NCI-H524 treated with DMSO at 0.1 percent for 48 hours (cell line): ENCODE data around the gene FZD10.

Experiments used
- DNase-seq: peaks from one replicate; lab custom pipeline; 2025; lab: John Stamatoyannopoulos, UW

Gene FZD10

DNA sequence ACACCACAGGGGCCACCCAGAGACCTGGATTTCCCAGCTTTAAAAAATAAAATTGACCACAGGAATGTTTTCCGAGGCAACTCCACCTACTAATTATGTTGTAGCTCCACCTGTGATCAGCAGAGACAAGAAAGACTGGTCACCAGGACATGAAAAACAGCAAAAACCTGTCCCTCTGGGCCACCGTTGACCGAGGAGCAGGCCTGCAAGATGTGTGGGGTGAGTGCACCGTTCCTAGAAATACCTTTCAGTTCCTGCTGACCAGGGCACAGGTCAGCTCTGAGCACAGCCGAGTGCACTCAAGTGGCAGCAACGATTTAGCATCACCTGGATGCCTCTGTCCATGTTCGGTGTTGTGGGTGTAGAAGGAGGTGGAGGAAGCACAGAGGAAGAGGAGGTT lies 16.9 kb downstream of the FZD10 start:
- DNase-seq: no peak

DNA sequence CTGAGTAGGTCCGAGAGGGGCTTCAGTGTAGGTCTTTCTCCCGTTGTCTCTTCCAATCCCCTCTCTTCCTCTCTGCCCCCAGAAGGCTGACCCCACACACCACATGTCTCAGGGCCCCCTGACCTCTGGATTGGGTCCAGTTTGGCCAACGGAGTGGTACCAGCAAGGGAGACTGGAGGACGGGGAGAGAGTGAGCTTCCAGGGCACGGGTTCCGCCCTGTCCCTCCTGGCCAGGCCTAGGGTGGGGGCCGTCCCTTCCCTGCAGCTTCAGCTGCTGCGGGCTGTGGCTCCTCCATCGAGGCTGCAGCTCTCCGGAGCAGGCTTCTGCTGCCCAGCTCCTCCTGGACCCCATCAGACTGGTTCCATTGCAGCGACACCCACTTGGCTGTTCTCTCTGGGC lies 17.4 kb downstream of the FZD10 start:
- no peak for DNase-seq

GRCh38 chr12:130181211-130181610 lies 18.9 kb downstream of the FZD10 start:
- DNase-seq: no peak

- no peak for DNase-seq
These were observed 21.5 kb downstream of the FZD10 start for GRCh38 chr12:130183585-130184370.

DNA sequence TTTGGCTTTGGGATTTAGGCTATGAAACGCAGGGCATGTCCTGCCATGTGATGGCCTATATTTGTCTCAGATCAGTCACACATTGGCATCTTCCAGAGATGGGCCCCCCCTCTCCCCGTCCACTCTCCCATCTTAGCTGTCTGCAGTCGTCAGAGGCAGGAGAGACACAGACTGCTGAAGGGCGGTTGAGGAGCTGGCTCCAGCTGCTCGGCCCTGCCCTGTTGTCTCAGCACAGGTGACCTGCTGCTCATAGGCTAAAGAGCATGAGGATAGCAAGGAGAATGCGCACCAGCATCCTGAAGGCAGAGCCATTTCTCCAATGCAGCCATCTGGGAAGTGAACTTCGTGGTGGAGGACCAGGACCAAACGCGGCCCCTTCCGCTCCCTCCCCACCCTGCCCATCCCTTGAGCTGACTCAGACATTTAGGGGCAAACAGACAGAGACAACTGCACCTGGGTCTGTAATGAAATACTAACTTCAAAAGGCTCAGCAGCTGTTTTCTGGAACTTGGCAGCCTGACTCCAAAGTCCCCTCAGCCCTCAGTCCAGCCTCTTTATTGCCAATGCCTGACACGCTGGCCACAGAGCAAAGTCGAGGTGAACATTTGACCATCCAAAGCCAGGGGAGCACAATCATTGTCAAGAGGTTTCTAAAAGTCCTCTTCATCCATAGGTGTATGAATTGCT lies 22.3 kb downstream of the FZD10 start:
- no peak for DNase-seq

- DNase-seq: no peak
These were observed 23.5 kb downstream of the FZD10 start for GRCh38 chr12:130185455-130186391.

GRCh38 chr12:130186651-130187268 lies 24.5 kb downstream of the FZD10 start:
- no peak for DNase-seq

DNA sequence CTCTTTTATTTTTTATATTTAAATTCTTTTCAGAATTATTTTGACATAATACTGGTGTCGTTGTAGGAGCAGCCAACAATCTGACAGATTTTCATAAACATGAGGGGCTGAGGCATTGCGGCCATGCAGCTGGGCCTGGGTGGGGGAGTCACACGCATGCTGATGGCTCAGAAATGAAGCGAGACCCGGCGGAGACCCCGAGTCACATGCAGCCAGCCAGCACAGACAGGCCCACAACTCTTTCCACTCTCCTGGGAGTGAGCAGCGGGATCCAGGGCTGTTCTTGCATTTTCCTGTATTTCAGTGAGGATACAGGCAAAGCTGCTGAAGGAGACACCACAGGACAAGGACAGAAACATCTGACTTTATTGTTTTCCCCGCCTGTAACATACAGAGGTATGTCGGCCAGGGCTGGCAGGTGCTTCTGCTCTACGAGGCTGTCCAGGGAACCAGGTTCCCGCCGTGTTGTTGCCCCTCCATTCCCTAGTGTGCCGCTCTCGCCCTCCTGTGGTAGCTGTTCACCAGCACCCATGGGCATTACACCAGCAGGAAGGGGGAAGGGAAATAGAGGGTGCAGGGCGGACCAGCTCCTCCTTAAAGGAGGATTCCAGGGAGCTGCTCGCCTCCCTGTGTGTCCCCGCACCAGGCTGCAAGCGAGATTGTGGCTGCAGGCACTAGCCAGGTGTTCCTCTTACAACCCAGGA lies 30.5 kb downstream of the FZD10 start:
- no peak for DNase-seq

- DNase-seq: no peak
These were observed 31.9 kb downstream of the FZD10 start for GRCh38 chr12:130194154-130194553.

DNA sequence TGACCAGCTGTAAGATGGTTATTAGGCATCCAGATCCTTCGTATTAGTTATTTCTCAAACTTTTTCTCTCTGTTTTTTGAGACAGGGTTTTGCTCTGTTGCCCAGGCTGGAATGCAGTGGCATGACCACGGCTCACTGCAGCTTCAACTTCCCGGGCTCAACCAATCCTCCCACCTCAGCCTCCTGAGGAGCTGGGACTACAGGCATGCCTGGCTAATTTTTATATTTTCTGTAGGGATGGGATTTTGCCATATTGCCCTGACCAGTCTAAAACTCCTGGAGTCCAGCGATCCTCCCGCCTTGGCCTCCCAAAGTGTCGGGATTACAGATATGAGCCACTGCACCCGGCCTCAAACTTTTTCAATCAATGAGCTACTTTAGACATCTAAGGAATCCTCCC lies 33.1 kb downstream of the FZD10 start:
- no peak for DNase-seq

GRCh38 chr12:130195776-130196175 lies 33.5 kb downstream of the FZD10 start:
- DNase-seq: no peak

DNA sequence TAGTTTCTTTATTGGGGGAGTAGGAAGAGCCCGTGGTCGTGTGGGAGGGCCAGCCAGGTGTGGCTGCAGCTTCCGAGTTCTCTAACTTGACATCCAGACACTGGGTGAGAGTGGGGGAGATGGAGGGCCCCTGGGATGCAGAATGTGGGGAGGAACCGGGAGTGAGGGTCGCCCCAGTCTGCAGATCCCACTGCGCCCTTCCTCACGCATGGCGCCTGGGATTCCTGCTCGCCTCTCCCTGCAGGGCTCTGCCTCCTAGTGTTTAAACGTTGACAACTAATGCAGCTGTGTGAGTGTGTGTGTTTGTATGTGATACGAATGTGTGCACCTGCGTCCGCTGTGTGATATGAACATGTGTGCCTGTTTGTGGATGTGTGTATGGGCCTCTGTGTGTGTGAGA lies 34.6 kb downstream of the FZD10 start:
- DNase-seq: no peak

DNA sequence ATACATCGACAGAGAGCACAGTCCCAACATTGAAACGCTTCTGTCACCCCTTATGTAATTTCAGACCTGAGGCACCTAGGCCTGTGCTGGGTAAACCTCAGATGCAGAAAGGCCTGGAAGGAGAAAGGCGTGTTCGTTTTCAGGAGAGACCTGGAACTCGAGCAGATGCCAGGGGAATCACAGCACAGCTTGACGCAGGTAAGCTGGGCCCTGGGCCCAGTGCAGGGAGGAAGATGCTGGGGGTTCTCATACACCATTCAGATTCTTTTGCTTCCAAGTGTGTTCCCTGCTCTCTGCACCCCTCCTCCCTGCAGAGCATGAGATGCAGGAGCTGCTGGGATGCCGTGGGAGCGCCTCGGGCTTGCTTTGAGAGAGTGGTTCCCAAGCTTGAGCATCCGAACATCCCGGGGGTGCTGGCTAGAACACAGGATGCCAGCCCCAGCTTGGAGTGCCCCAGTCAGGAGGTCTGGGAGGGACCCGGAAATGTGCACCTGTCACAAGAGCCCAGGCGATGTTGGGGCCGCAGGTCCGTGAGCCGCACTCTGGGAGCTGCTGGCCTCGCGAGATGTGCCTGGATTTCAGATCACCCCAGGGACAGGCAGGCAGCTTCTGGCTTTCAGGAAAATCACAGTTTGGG lies 35.9 kb downstream of the FZD10 start:
- DNase-seq: no peak

GRCh38 chr12:130198663-130199060 lies 36.4 kb downstream of the FZD10 start:
- no peak for DNase-seq

DNA sequence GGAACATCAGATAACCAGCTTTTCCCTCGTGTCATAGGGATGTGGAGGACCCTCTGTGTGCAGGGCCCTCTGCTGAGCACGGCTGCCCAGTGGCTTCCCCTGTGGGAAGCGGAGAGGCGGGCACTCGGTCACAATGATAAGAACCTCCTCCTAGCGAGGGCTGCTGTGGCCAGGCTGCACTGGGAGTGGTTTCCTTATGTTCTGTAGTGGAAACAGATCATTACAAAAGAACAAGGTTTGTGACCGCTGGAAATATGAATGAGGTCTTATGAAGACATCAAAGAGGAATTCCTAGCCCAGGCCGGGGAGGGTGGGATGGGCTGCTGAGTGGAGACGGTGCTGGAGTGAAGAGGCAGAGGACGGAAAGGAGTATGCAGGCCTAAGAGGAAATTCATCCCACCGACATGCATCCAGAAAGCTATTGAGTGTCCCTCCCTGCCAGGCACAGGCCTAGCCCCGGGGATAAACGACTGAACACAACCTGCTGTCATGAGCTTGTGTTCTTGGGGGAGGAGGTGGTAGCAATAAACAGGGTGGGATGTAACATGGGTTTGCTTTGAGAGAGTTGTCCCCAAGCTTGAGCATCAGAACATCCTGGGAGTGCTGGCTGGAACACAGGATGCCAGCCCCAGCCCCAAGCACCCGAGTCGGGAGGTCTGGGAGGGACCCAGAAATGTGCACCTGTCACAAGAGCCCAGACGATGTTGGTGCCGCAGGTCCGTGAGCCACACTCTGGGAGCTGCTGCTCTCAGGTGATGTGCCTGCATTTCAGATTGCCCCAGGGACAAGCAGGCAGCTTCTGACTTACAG lies 37.5 kb downstream of the FZD10 start:
- no peak for DNase-seq

GRCh38 chr12:130200445-130200844 lies 38.2 kb downstream of the FZD10 start:
- DNase-seq: no peak

DNA sequence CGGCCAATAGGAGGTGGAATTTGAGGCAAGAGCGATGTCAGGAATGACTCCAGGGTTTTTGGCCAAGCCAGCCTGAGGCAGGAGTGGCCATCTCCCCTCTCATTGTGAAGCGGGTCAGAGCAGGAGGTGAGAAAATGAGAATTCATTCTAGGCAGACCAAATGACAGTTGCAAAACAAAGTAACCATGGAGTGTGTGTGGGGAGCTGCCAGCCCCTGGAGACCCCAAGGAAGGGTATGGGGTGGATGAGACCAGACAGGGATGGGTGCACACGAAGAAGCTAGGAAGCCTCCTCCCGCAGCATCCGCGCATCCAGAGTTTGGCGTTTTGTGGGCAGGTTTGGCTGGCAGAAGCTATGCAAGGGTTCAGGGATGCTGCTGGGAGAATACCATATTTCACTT lies 38.8 kb downstream of the FZD10 start:
- no peak for DNase-seq

- DNase-seq: no peak
These were observed 39.9 kb downstream of the FZD10 start for GRCh38 chr12:130202201-130202600.

- no peak for DNase-seq
These were observed 40.9 kb downstream of the FZD10 start for GRCh38 chr12:130203151-130203550.

DNA sequence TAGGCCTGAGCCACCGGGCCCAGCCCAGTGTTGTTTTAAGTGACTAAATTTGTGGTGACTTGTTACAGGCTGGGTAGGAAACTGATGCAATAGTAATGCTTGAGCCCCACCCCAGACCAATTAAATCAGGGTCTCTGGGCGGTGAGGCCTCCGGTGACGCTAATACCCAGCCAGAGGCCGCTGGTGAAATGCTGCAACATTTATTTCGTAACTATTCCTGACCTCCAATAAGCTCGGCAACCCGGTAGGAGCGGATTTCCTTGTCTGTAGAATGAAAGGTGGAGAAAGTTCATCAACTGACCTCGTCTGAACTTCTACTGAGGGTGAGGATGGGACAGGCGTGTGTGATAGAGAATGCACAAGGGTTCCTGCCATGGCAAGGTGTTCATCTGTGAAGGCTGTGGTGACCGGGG lies 42.3 kb downstream of the FZD10 start:
- DNase-seq: no peak
